NCI-H345 treated with DMSO at 0.1 percent for 48 hours (cell line): ENCODE data around the gene PPP1R9A.

Experiments used
- DNase-seq: peaks from one replicate; lab custom pipeline; 2025; ENCODE audit not compliant: unreplicated experiment; lab: John Stamatoyannopoulos, UW

PPP1R9A gene

DNA sequence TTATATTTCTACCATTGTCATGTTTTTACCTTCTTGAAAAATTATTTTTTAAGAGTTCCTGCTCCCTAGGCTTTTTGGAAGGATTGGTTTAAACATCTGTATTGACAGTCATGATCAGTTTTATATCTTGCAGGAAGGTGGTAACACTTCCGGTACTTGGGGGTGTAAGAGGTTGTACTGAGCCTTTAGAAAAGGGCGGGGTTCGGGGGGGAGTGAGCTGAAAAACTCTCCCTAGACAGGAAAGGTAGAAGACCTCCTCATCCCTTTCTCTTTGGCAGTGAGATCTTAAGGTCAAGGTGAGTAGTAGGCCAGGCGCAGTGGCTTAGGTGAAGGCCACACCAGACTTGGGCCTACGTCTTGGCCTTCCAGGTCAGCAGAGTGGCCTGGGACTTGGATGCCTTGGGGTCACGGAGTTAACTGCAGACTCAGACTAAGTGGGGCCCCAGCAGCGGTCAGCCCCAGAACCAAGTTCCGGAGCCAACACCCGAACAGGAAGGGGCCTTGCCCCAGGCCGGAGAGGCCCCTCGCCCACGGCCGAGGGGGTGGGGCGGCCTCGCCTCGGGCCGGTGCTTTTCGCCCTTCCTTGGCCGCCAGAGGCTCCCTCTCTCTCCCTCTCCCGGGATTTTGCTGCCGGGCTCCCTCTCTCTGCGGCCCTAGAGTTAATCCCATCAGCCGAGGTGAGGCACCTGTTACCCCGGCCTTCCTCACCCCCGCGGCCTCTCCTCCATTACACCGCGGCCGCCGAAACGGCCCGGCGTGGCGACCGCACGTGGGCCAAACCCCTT is at the start of gene PPP1R9A:
TSS of gene PPP1R9A (plus strand) at position 569 of the 785 bp plus-strand sequence. CDS start 2,520 bp downstream, outside the sequence.
- DNase-seq = peak; percentile 15

DNA sequence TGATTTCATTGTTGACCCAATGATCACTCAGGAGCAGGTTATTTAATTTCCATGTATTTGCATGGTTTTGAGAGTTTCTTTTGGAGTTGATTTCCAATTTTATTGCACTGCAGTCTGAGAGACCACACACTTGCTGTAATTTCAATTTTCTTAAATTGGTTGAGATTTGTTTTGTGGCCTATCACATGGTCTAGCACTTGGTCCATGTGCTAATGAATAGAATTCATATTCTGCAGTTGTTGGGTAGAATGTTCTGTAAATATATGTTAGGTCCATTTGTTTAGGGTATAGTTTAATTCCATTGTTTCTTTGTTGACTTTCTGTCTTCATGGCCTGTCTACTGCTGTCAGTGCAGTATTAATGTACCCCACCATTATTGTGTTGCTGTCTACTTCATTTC is 36.3 kb upstream of the PPP1R9A start:
- DNase-seq = no peak

DNA sequence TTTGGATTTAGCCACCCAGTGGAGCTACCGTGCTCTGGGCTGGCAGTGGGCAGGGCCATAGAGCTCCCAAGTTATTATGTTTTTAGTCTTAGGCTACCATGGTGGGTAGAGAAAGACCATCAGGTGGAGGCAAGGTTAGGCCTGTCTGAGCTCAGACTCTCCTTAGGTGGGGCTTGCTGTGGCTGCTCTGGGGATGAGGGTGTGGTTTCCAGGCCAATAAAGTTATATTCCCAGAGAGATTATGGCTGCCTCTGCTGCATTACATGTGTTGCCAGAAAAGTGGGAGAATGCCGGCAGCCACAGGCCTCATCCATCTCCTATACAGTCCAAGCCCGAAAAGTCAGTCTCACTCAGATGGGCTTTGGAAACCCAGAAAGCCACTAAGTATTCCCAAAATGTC is 34.2 kb upstream of the PPP1R9A start:
- no peak for DNase-seq

DNA sequence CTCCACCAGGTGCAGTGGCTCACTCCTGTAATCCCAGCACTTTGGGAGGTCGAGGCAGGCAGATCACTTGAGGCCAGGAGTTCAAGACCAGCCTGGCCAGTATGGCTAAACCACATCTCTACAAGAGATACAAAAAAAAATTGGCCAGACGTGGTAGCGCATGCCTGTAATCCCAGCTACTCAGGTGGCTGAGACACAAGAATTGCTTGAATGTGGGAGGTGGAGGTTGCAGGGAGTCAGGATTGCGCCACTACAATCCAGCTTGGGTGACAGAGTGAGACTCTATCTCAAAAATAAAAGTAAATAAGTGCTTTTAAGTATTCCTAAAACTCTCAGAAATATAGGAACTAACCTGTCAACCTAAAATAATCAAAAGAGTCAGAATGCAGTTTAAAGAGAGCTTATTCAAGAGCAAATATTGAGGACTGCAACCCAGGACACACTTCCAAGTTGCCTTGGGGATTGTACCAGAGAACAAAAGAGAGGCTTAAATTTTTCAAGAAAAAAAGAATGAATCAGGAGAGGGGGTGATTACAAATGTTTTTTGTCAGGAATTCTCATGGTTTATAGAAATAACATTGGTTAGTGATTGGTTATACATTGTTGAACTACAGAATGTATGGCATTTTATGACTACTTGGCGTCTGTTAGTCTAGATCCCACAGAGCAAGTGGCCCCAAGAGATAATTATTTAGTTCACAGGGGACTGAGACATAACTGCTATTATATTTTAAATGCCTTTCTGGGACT is 33.2 kb upstream of the PPP1R9A start:
- DNase-seq = no peak

DNA sequence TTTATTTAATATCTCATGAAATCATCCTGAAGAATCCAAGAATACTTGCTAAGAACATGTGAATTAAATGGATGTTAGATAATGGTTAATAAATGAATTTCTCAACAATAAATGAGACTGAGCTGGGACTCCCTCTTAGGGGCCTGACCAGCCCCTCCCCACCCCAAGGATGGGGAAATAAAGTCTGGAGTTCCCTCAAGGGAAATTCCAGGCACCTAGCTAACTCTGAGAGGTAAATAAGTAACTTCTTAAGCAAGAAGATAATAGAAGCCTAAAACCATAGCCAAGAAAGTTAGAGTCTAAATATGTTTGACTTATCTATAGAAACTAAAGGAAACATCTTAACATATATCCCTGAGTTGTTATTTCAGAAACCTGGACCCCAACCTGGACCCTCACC is 32.2 kb upstream of the PPP1R9A start:
- no peak for DNase-seq

DNA sequence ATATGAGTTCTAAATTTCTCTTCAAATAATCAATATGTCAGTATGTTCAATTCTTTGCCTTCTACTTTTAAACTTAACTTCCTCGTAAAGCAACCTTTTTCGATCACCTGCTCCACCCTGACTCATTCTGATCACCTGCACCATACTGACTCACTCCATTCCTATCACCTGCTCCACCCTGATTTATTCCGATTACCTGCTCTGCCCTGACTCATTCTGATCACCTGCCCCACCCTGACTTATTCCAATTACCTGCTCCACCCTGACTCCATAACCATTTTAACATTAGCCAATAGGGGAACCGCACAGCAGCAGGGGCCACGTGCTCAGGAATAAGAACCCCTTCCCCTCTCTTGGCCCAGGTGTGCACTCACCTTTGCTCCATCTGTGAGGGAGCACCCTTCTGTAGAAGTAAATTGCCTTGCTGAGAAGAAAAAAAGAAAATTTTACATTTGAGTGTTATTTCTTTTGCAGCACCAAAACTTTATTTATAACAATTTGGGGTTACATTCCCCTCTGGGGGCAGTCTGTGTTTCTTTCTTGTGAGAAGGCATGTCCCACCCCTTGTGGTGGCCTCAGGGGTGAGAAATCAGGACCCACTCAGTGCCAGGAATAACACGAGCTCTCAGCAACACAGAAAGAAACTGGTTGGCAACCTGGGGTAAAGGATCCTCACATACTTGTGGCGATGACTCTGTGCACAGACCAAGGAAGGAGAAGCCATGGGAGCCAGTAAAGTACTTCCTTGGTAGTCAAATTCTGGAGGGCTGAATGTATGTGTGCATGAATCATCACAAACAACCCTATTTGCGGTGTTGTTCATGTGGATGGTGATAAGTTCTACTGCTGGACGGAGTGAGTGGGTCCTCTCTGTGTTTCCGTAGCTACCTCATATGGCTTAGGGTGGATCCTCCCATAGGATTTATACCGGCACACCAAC is 29.4 kb upstream of the PPP1R9A start:
- DNase-seq = no peak

DNA sequence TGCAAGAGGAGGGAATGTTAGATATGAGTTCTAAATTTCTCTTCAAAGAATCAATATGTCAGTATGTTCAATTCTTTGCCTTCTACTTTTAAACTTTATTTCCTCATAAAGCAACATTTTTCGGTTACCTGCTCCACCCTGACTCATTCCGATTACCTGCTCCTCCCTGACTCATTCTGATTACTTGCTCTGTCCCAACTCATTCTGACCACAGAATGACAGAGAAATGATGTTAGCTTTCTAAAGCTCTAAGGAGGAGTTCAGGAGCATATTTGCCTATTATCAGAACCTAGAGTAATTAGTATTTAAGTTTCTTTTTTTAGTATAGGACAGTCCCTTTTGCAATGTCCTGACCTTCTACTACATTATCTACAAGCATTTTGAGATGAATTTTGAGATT is 24.5 kb upstream of the PPP1R9A start:
- DNase-seq = no peak

DNA sequence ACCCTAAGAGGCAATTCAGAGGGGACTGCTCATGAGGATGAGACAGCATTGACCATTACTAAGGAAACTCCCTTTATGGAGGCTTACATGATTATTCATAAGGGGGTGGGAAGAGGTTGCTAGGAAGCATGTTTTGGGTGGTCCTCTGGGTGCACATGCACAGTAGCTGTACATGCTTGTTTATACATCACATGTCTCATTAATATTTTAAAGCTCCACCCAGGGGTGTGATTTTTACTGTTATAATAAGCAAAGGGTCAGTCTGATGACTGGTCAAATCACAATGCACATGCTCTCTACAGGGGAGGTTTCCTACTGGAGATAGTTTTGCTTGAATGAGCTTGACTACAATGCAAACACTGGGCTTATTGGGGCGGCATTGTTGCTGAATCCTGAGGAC is 23.8 kb upstream of the PPP1R9A start:
- DNase-seq = no peak

DNA sequence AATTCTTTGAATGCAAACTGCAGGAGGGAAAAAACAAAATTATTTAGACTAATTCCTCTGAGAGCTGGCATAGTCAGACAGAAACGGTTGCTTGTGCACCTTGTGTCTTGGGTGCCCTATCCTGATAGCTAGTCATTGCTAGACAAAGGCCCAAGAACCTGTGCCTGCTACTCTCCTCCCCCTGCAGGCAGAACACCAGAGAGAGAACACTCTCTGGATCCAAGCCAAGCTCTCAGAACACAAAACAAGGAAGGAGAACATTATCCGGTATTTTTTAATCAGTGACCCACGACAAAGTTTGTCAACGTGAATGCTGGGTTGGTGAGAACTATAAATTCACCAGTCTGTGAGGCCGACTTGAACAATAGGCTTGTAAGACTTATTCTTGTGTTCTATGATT is 18.8 kb upstream of the PPP1R9A start:
- peak; percentile 9 for DNase-seq

DNA sequence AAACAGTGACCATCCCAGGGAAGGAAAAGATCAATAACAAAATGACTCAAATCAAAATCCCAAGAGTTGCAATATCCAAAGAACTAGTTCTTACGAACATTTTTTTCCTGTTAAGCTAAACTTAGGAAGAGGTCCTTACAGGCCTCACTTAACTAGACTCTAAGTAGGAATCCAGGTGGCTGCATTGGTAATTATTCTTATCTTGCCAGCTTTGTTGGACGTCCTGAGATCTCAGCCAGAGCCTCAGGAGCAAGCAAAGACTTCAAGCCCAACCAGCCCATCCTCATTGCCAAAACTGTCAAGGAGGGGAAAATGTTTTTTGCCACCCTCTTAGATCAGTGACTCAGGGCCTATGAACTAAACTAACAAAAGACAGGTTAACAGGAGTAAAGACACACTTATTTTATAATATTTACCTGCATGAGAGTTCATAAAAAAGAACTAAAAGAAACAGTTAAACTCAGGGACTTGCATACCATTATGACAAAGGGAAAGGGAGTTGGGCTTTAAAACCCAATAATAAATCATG is 18.3 kb upstream of the PPP1R9A start:
- no peak for DNase-seq

DNA sequence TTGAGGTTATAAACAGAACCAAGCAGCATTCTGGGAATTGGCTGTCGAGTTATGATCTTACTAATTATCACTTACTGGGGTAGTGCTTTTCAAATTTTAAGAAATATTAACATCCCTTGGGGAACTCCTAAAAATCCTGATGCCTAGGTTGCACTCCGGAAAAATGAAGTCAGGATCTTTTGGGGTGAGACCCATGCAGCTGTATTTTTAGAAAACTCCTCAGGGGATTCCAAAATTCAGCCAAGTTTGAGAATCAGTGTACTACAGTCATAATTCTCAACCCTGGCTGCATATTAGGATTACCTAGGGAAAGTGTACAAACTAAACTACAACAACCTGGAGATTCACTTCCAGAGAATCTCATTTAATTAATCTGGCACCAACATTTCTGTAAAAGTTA is 17.2 kb upstream of the PPP1R9A start:
- no peak for DNase-seq

DNA sequence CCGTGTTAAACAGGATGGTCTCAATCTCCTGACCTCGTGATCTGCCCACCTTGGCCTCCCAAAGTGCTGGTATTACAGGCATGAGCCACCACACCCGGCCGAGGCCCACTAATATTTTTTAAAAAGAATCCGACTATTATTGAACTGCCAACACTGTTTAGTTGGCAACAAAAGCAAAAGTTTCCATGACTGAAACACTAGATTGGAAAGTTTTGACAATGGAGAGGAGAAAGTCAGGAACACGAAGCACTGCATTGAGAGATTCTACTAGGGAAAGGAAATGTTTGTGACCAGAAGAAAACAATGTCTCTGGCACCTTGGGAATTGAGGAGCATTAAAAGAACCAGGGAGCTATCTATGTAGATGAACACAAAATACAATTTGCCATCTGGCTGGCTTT is 13.7 kb upstream of the PPP1R9A start:
- no peak for DNase-seq

DNA sequence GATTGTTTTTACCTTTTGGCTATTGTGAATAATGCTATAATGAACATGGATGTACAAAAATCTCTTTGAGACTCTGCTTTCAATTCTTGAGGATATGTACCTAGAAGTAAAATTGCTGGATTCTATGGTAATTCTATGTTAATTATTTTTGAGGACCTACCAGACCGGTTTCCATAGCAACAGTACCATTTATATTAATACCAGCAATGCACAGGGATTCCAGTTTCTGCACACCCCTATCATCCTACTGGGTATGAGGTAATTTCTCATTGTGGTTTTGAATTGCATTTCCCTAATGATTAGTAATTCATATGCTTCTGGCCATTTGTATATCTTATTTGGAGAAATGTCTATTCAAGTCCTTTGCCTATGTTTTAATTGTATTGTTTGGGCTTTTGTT is 9.9 kb upstream of the PPP1R9A start:
- DNase-seq = no peak

DNA sequence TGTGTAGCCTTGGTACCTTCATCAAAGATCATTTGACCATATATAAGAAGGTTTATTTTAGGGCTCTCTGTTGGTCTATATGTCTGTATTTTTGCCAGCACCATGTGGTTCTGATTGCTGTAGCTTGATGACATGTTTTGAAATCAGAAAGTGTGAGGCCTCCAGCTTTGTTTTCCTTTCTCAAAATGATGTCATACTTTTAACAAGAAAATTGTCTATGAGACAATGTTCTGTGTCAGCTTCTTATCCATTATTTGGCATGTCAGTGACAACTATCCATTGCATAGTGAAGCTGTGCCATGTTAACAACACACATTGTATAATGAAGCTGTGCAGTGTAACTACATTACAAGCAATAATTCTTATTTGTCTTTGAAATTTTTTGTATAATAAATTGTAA is 9.1 kb upstream of the PPP1R9A start:
- no peak for DNase-seq

DNA sequence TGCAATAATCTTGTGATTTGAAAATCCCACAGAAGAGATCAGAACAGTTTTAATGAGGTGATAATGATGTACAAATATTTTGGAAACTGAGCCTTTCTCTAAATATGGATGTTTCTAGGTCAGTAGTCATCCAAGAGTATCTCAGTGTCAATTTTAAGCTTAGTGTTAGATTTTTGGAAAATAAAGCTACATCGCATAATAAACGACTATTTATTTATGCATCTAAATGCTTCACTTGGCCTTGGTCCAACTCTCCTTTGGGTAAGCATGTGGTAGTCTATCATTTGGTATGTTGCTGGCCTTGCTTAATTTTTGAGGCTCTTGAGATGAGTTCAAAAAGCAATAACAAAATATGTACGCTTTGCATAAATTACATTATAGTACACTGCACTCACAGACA is 5.4 kb upstream of the PPP1R9A start:
- DNase-seq = no peak

DNA sequence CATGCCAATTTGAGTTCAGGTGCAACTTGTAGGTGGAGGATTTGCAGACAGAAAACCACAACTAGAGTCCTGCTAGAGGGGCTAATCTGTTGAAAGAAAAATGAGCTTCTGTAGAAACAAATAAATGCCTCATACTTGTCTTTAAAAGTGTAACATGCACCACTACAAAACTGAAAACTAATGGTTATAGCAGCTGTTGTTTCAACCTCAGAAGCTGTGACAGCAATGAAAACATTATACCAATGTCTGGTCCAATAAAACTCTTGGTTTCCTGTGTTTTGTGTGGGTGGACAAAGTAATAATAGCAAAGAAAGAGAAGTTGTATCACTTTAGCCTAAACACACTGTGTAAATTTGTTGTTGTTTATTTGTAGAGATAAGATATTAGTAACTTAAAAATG is 3.4 kb upstream of the PPP1R9A start:
- DNase-seq = no peak

DNA sequence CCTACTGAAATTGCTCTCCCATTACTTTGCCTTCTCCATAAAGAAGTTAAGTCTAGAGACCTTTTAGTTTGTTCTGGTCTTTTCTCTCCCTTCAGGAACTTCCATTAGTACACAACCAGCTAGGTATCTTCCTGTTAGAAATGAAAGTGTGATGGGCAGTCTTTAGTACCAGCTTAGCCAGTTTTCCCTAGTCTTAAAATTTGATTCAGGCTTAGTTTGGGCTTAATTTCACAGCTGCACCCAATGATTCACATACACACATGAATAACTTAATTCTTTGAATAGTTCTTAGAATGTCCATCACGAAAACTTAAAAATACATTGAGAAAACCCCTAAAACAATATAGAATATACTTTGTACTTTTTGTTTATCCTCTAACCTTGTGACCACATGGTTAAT is 2.4 kb upstream of the PPP1R9A start:
- DNase-seq = no peak

DNA sequence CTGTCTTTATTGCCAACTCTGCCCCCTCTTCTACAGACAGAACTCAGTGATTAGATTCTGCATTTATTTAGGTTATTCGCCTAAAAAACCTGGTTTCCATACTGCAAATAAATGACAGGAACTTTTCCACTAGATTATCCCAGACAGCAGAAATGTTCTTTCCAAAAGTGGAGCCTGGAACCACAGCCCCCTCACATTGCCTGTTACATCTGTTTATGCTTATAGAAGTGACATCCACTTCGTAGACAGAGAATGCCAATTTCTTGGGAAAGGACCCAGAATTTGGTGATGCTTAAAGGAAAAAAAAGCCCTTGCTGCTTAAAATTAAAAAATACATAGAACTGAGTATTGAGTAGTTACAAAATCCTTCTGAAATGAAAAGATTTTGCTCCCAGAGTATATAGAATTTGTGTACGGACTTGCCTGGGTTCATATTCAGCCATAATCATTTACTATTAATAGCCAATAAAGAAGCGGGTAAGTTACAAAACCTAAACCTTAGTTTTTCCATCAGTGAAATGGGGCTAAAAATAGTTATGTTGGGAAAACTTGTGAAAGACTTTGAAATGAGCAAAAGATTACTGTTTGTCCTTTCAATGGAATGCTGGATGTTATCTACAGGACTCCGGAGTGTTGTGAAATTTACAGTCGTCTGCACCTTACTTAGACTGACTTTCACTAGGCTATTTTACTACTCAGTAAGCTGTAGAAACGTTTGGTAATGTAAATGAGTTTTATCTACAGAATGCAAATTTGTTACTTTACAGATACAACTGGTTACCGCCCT is 1.1 kb upstream of the PPP1R9A start:
- no peak for DNase-seq

DNA sequence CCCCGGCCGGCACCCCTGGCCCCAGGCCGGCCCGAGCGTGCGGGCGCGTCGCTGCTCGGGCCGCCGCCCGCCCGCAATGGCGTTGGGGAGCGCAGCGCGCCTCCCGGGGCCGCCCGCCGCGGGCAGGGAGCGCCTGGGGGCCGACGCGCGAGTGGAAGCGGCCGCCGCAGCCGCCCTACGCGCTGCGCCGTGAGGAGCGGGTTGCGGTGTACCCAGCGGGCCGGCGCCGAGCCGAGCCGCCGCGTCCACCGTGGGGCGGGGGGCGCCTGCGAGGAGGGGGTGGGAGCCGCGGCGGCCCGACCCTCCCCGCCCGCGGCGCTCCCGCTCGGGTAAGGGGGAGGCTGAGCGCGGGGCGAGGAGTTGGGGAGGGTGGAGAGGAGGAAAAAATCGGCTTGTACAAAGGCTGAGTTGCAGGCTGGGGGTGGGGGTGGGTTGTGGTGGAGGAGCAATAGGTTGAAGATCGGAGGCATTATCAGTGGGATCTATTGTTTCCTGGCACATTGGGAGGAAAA is 473 bp downstream of the PPP1R9A start:
- peak; percentile 27 for DNase-seq
